Left lung (tissue), 10 donors: ENCODE results near the gene RABL2B. TPM values are rescaled to one million over a fixed set of nuclear protein-coding genes. Genes with fewer than 3 reads are reported as not detected.

Experiments used
- ATAC-seq: fragments of 200-7000 bp; cut with Tn5 transposase; one replicate; pipeline ENCODE4 v1.9.1; 2020; ENCODE audit warnings: moderate library complexity
- DNase-seq, 4 donors: peaks; one replicate each; pipeline ENCODE4 v3.0.0-alpha.2; 2013 to 2020
- H3K27ac ChIP-seq, 2 donors: fragments of 200-600 bp; sonication (generic) in 1 of 2; one replicate each; pipeline versions ENCODE4 v1.5.0 to v1.8.0; 2020 to 2021
- H3K27me3 ChIP-seq, 2 donors: fragments of 200-600 bp; sonication (generic) in 1 of 2; one replicate each; pipeline versions ENCODE4 v1.5.0 to v1.8.0; 2020 to 2021
- H3K36me3 ChIP-seq, 2 donors: fragments of 200-600 bp; sonication (generic) in 1 of 2; one replicate each; pipeline versions ENCODE4 v1.5.0 to v1.8.0; 2020 to 2021
- H3K4me1 ChIP-seq, 2 donors: fragments of 200-600 bp; one replicate each; pipeline ENCODE4 v1.8.0; 2021
- H3K4me3 ChIP-seq, 2 donors: fragments of 200-600 bp; sonication (generic) in 1 of 2; one replicate each; pipeline versions ENCODE4 v1.5.0 to v1.8.0; 2020 to 2021; ENCODE audit warnings: mild to moderate bottlenecking in 1 of 2
- H3K9me3 ChIP-seq, 2 donors: fragments of 200-600 bp; sonication (generic) in 1 of 2; one replicate each; pipeline versions ENCODE4 v1.5.0 to v1.8.0; 2020 to 2021
- intact Hi-C, 2 donors: fragments of 100-400 bp; cut with DNase I; formaldehyde crosslinking; loops; one replicate each; pipeline versions ENCODE4 v1.11.2 to v1.14.2; 2022
- polyA plus RNA-seq, 6 donors: library from polyadenylated mRNA; unstranded; fragments of 120-200 nt; gene quantifications; one replicate each; pipeline ENCODE4 v1.2.1, GENCODE V29; 2013; ENCODE audit not compliant: insufficient read length in 6 of 6
- total RNA-seq, 2 donors: library from RNA; stranded (reverse); fragmentation: NEBNext Ultra II Directional; extraction: Animal tissue kit (Norgen Biotek cat#: 25700); gene quantifications; one replicate each; pipeline ENCODE4 v1.2.1, GENCODE V29; 2021
- TF ChIP-seq, protein P1 (sequence below), 2 donors: fragments of 200-600 bp; sonication (generic) in 1 of 2; IDR thresholded peaks; one replicate each; pipeline versions ENCODE4 v1.5.0 to v1.8.0; 2021; ENCODE audit warnings: antibody characterized with exemption in 2 of 2
- donor health status: DM: no; HTN: yes; CAD: no.
- donor health status: DM: no; HTN: no; CAD: no.

Gene RABL2B
- total and polyA plus RNA-seq, 8 donors, result 27.1 to 79.8 (median 61.8) TPM

DNA sequence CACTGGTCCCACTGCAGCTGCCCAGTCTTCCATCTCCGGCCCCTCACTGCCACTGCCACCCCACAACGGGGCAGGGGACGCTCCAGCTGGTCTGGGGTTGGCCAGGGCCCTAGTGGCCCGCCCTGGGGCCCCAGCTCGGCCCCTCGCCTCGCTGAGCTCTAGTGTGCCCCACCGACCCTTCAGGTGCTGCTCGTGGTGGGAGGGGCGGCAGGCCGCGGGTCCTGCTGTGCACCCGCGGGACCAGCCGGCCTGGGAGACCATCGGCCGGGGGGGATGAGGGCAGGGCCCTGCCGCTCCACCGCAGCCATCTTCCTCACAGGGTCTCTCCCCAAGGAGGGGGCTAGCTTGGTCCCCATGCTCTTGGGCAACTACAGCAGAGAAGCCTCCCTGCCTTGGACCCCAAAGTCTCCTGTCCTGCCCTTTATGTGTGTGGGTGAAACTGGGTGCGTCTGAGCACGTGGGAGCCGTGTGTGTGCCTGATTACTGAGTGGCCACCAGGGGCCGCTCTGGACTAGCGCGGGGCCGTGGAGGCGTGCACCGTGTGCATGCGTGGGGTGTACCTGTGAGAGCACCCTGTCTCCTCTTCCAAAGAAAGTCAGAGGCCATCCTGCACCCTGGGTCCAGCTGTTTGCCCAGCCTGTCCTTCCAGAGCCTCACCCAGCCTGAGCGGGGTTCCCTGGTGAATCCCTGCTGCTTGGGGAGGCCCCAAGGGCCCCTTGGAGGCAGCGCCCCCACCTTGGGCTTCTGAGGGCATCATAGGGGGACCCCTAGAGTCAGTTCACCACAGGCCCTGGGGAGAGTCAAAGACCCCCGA is 51.4 kb downstream of the RABL2B start:
- DNase-seq, result peak in 3 of 4 donors; percentile 18 to 76 (median 29)

DNA sequence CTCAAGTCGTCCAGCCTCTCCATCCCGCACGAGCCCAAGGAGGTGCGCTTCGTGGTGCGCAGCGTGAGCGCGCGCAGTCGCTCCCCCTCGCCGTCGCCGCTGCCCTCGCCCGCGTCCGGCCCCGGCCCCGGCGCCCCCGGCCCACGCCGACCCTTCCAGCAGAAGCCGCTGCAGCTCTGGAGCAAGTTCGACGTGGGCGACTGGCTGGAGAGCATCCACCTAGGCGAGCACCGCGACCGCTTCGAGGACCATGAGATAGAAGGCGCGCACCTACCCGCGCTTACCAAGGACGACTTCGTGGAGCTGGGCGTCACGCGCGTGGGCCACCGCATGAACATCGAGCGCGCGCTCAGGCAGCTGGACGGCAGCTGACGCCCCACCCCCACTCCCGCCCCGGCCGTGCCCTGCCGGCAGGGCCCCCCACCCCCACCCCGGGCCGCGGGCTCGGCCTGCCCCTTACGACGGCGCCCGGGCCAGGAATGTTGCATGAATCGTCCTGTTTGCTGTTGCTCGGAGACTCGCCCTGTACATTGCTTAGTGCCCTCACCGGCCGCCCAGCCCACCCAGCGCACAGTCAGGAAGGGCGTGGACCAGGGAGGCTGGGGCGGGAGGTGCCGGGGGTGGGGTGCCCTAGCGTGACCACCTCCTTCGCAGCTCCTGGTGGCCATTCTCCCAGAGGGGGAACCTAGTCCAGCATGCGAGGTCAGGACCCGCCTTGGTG is 52.3 kb downstream of the RABL2B start:
- Histone ChIP-seq H3K9me3 (no peaks in the 10 kb centered on the region), H3K36me3 (no peaks in the 10 kb centered on the region), H3K4me1 (peaks cover 0 to 14% of the 10 kb centered on the region in 2 donors), H3K27me3 (peaks cover 0 to 31% of the 10 kb centered on the region in 2 donors), H3K4me3 (no peak overlapping the region), H3K27ac (peak overlapping the region in 1 of 2 donors; percentile 18)
- intact Hi-C loops, result no loop called here
- DNase-seq, result peak in 3 of 4 donors; percentile 33 to 78 (median 37)
- ATAC-seq, result peak; percentile 22
- TF ChIP-seq, protein P1, sequence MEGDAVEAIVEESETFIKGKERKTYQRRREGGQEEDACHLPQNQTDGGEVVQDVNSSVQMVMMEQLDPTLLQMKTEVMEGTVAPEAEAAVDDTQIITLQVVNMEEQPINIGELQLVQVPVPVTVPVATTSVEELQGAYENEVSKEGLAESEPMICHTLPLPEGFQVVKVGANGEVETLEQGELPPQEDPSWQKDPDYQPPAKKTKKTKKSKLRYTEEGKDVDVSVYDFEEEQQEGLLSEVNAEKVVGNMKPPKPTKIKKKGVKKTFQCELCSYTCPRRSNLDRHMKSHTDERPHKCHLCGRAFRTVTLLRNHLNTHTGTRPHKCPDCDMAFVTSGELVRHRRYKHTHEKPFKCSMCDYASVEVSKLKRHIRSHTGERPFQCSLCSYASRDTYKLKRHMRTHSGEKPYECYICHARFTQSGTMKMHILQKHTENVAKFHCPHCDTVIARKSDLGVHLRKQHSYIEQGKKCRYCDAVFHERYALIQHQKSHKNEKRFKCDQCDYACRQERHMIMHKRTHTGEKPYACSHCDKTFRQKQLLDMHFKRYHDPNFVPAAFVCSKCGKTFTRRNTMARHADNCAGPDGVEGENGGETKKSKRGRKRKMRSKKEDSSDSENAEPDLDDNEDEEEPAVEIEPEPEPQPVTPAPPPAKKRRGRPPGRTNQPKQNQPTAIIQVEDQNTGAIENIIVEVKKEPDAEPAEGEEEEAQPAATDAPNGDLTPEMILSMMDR (IDR thresholded peaks at IDR 0.05), result no peak

More for the DNA sequence above, 51.4 kb downstream of the RABL2B start:
- TF ChIP-seq, protein P1 (IDR thresholded peaks at IDR 0.05), result peak; percentile 61 to 68
- H3K4me1 ChIP-seq, result peaks cover 0 to 14% of the 10 kb centered on the region in 2 donors
- H3K27ac ChIP-seq, result peak overlapping the region in 1 of 2 donors; percentile 18
- intact Hi-C loops, result no loop called here
- peak; percentile 89 for ATAC-seq
- H3K9me3 ChIP-seq, result no peaks in the 10 kb centered on the region
- peaks cover 0 to 31% of the 10 kb centered on the region in 2 donors for H3K27me3 ChIP-seq
- H3K4me3 ChIP-seq, result no peak overlapping the region
- no peaks in the 10 kb centered on the region for H3K36me3 ChIP-seq

GRCh38 chr22:50730013-50730891 is 53.2 kb downstream of the RABL2B start:
- Histone ChIP-seq H3K27me3 (peaks cover 0 to 31% of the 10 kb centered on the region in 2 donors), H3K27ac (no peak overlapping the region), H3K4me1 (peaks cover 0 to 14% of the 10 kb centered on the region in 2 donors), H3K9me3 (no peaks in the 10 kb centered on the region), H3K4me3 (no peak overlapping the region), H3K36me3 (peaks cover 0 to 5% of the 10 kb centered on the region in 2 donors)
- DNase-seq (peak in 2 of 4 donors; percentile 27 to 74), ATAC-seq (no peak)
- intact Hi-C loops, result no loop called here
- TF ChIP-seq, protein P1 (IDR thresholded peaks at IDR 0.05), result no peak

DNA sequence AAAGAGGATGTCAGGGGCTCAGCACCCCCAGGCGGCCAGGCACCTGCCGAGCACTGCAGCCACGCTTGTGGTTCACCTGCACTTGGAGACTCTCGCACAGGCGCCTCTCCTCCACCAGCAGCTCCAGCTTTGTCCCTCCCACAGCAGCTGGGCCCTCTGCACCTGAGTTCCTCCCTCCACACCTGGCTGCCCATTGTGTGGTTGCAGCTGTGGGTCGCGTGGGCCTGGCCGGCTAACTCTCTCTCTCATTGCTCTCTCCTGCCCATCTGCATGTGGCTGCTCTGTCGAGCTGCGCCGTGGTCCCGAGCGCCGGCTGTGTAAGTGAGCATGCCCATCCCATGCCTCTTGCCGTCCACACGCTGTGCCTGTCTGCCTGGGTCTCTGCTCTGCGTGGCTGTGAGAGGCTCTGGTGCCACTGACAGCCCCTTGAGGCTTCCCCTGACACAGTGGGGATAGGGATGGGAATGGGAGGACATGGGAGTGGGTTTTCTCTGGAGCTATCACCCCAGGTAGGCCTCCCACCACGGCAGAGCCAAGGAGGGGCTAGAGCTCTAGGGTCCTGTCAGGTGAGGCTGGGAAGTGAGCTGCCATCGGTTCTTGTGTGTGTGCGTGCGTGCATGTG is 53.9 kb downstream of the RABL2B start:
- TF ChIP-seq, protein P1 (IDR thresholded peaks at IDR 0.05), result no peak
- no peak for ATAC-seq
- DNase-seq, result peak in 1 of 4 donors; percentile 80
- no peak overlapping the region for H3K4me3 ChIP-seq
- intact Hi-C loops, result no loop called here
- peaks cover 0 to 14% of the 10 kb centered on the region in 2 donors for H3K4me1 ChIP-seq
- peaks cover 0 to 30% of the 10 kb centered on the region in 2 donors for H3K27me3 ChIP-seq
- peaks cover 0 to 8% of the 10 kb centered on the region in 2 donors for H3K36me3 ChIP-seq
- H3K27ac ChIP-seq, result no peak overlapping the region
- no peaks in the 10 kb centered on the region for H3K9me3 ChIP-seq
